Measurements from ENCODE around the gene DVL3.

- no peak for TF ChIP-seq CTCF (conservative IDR thresholded peaks at IDR 0.05)
- no peak for TF ChIP-seq EZH2 (IDR thresholded peaks at IDR 0.05; ENCODE audit: low read depth)
Observed at GRCh38 chr3:184177767-184178306, 22.7 kb downstream of the DVL3 start.

Data from PC-9 (cell line).